ENCODE data around the gene SEMA6B. TPM values are rescaled to one million over a fixed set of nuclear protein-coding genes. Genes with fewer than 3 reads are reported as not detected.
A peak's percentile ranks its signal among the peaks of the same experiment; 100 is the strongest.

SEMA6B gene
- polyA plus RNA-seq, 1 of the 3 experiments (the other 2 are of a cell fraction), result 3.7 TPM

- Histone ChIP-seq H3K36me3 (replicated peaks in 1 of 2; ENCODE audit: control insufficient read depth in 1 of 2, insufficient read depth in 2 of 2, low read length in 1 of 2) (no peaks in the 10 kb centered on the region), H3K9me2 (no peaks in the 10 kb centered on the region), H3K4me2 (no peak overlapping the region), H2AFZ (ENCODE audit: low read depth) (no peak overlapping the region; the same call in 1 of the 2 replicates), H3K27me3 (ENCODE audit: insufficient read depth) (no peaks in the 10 kb centered on the region), H3K9ac (no peak overlapping the region), H3K79me2 (ENCODE audit: insufficient read depth) (no peaks in the 10 kb centered on the region), H4K20me1 (ENCODE audit: insufficient read depth) (no peaks in the 10 kb centered on the region), H3F3A (replicated peaks; ENCODE audit: insufficient read depth) (peaks cover 5% of the 10 kb centered on the region), H3K27ac (ENCODE audit: low read depth in 2 of 2, low read length in 1 of 2) (no peak overlapping the region), H3K9me3 (no peaks in the 10 kb centered on the region), H3K4me1 (ENCODE audit: control insufficient read depth in 1 of 2, insufficient read depth in 2 of 2, low read depth in 1 of 2, low read length in 1 of 2) (no peaks in the 10 kb centered on the region; a peak in 1 of 4 replicates), H3K4me3 (ENCODE audit: low read depth in 2 of 2, low read length in 1 of 2) (peak overlapping the region in 1 of 2 experiments; percentile 27; a peak in 1 of 4 replicates)
- WGBS (ENCODE audit: low lambda C conversion rate), result 23% methylated on average over 11 of the region's 14 CpGs
- DNase-seq, result peak; percentile 88
- POLR2A ChIA-PET, result no interaction called here
- TF ChIP-seq EP300 (IDR thresholded peaks at IDR 0.05; ENCODE audit: borderline replicate concordance in 1 of 2, low read depth in 1 of 2, low read length in 1 of 2) (no peak), YY1 (IDR thresholded peaks at IDR 0.05; ENCODE audit: low read depth) (no peak), IRF3 (IDR thresholded peaks at IDR 0.05; ENCODE audit: low read depth, low read length) (no peak), TEAD4 (IDR thresholded peaks at IDR 0.05; ENCODE audit: borderline replicate concordance, insufficient read depth) (no peak), CHD2 (IDR thresholded peaks at IDR 0.05; ENCODE audit: low read length, partially characterized antibody) (no peak), CTCF (IDR thresholded peaks at IDR 0.05) (peak; percentile 88), MXI1 (IDR thresholded peaks at IDR 0.05; ENCODE audit: low read depth, low read length) (no peak), GATA2 (CRISPR knock-in tag; IDR thresholded peaks at IDR 0.05) (no peak), RFX5 (IDR thresholded peaks at IDR 0.05; ENCODE audit: low read length) (no peak), FOXM1 (IDR thresholded peaks at IDR 0.05; ENCODE audit: low read depth) (no peak), PBX3 (IDR thresholded peaks at IDR 0.05) (no peak), REST (IDR thresholded peaks at IDR 0.05; ENCODE audit: low read depth, low read length) (no peak; the same call in 1 of the 2 replicates), POLR2AphosphoS5 (IDR thresholded peaks at IDR 0.05; ENCODE audit: low read depth, low read length) (no peak), ELF1 (IDR thresholded peaks at IDR 0.05) (no peak), GABPA (IDR thresholded peaks at IDR 0.05; ENCODE audit: low read depth) (no peak), SMC3 (IDR thresholded peaks at IDR 0.05; ENCODE audit: low read depth, low read length) (peak; percentile 82), NFIC (IDR thresholded peaks at IDR 0.05; ENCODE audit: borderline replicate concordance) (no peak), EZH2phosphoT487 (IDR thresholded peaks at IDR 0.05; ENCODE audit: borderline replicate concordance, low read depth) (no peak), RAD21 (IDR thresholded peaks at IDR 0.05; ENCODE audit: low read length) (peak; percentile 51), ZBTB33 (IDR thresholded peaks at IDR 0.05; ENCODE audit: borderline replicate concordance, low read depth) (no peak)
- CTCF ChIA-PET, result interaction anchor here (0.6 to 13.0 kb wide), 28 partner anchors 9 to 368 kb away, joined by 3 to 200 read pairs (median 6); no protein-coding TSS in a partner anchor
Measured at GRCh38 chr19:4567584-4568071, 8.1 kb upstream of the SEMA6B start.
